GF-D8 (cell line): ENCODE measurements around the gene OXA1L.
"Not testable (repeated sequence)": the region's sequence is repeated elsewhere in the genome, so short reads cannot be mapped to it uniquely, and the experiment has no call there.

Experiments
- DNase-seq: peaks from one replicate; lab custom pipeline; 2025; lab: John Stamatoyannopoulos, UW

OXA1L gene

DNA sequence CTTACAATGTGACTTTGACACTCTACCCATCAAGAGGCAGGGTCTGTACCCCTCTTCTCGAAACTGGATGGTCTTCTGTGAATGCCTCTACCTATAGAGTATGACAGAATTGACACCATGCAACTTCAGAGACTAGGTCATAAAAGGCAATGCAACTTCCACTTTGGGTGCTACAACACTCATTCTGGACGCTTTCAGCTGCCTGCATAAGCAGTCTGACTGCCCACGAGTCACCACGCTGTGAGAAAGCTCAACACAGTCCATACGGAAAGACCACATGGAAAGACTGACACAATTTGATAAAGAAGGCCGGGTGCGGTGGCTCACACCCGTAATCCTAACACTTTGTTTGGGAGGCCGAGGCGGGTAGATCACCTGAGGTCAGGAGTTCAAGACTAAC, 33.9 kb downstream of the OXA1L start:
- DNase-seq = no peak

DNA sequence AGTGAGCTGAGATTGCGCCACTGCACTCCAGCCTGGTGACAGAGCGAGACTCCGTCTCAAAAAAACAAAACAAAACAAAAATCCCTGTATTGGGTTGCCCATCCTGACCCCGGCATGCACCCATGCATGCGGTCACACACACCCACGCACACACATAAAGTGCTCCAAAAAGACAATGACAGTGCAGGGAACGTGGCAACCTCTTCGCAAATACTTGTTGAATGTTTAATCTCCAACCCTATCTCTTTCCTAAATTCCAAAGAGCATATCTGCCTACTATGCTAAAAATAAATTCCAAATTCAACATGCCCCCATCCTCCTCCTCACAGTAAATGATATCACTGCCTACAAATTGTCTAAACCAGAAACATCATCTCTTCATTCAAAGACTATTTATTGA, 35.2 kb downstream of the OXA1L start:
- no peak for DNase-seq

DNA sequence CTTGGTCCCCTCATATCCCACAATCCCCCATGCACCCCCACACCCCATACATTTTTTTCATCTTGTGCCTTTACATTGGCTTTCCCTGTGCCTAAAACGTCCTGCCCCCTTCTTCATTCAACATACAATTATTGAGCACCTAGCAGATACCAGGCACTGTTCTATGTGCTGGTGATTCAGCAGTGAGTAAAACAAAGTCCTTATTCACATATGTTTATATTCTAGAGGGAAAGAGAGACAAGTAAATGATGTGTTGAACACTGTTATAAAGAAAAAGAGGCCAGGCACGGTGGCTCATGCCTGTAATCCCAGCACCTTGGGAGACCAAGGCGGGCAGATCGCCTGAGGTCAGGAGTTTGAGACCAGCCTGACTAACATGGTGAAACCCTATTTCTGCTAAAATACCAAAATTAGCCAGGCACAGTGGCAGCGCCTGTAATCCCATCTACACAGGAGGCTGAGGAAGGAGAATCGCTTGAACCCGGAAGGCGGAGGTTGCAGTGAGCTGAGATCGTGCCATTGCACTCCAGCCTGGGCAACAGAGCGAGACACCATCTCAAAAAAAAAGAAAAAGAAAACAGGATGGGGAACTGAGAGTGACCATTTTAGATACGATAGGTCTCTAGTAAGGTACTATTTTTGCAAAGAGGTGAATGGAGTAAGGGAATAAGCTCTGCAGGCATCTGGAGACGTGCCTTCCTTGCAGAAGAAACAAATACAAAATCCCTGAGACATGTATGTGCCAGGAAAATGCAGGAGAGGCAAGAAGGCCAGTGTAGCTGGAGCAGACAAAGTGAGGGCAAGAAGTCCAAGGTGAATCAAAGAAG, 36.6 kb downstream of the OXA1L start:
- DNase-seq = no peak

DNA sequence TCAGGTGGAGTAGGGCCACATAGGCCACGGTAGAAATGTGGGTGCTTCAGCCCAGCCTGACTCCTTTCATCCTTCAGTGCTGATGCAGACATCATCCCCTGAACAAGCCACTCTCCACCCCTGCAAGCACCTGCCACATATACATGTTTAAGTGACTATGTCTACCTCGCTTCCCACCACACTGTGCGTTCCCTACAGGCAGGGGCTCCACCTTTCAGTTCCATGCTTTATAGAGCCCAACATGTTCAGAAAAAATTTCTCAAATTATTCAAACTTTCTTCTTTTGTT, 37.1 kb downstream of the OXA1L start:
- no peak for DNase-seq

DNA sequence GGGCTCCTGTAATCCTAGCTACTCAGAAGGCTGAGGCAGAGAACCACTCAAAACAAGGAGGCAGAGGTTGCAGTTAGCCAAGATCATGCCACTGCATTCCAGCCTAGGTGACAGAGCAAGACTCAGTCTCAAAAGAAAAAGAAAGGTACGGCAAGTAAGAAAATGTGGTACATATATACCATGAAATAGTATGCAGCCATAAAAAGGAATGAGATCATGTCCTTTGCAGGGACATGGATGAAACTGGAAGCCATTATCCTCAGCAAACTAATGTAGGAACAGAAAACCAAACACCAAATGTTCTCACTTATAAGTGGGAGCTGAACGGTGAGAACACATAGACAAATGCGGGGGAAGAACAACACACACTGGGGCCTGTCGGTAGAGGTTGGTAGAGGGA, 38.7 kb downstream of the OXA1L start:
- not testable (repeated sequence) for DNase-seq

DNA sequence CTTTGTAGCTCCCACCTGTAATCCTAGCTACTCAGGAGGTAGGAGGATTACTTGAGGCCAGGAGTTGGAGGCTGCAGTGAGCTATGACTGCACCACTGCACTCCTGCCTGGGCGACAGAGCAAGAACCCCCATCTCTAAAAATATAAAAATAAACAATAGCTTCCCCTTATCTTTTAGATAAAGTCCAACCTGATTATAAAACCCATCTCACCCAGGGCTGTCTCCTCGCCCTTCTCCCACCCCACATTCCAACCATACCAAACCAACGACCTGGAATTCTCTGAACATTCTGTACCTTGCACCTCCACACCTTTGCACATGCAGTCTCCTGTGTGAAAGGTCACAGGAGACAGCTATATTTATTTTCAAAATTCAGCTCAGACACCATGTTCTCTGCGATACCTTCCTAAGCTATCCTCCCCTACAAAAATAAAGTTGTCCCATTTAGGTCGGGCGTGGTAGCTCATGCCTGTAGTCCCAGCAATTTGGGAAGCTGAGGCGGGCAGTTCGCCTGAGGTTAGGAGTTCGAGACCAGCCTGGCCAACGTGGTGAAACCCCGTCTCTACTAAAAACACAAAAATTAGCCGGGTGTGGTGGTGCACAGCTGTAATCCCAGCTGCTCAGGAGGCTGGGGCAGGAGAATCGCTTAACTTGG, 41.1 kb downstream of the OXA1L start:
- no peak for DNase-seq

DNA sequence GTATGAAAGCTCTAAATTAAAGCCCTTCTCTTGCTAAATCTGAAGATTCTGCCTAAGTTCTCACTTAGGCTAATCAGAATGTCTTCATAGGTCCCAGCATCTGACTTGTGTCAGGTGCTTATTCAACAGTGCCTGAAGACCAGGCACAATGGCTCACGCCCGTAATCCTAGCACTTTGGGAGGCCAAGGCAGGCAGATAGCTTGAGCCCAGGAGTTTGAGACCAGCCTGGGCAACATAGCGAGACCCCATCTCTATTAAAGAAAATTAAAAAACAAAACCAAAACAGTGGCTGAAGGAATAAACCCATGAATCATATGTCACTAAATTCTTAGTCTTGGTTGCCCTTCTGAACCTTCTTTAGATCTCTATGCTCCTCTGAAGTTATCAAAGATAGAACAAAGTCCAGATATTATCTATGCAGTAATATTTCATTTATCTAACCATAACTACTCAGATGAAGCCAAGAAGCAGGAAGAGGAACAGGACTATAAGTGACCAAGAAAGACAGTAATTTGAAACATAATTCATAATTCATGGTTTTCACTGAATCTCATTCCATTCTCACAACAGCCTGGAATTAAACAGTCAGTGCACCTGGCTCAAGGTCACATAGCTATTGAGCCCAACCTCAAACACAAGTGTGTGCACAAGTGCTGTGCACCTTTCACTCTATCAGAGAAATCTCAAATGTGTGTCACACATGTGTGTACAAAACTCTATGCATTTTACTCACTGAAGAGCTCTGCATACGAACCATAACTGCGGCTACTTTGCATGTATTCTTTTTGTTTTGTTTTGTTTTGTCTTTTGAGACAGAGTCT, 42.1 kb downstream of the OXA1L start:
- no peak for DNase-seq

DNA sequence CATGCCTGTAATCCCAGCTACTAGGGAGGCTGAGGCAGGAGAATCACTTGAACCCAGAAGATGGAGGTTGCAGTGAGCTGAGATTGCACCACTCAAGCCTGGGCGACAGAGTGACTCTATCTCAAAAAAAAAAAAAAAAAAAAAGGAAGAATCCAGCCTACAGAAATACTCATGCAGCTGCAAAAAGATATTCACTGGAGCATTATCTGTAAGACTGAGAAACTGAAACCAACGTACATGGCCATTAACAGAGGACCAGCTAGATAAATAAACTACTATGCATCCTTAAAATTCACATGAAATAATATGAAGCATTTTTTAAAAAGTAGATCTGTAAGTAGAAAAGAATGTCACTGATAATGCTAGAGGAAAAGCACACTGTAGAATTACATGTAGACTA, 45.2 kb downstream of the OXA1L start:
- no peak for DNase-seq

DNA sequence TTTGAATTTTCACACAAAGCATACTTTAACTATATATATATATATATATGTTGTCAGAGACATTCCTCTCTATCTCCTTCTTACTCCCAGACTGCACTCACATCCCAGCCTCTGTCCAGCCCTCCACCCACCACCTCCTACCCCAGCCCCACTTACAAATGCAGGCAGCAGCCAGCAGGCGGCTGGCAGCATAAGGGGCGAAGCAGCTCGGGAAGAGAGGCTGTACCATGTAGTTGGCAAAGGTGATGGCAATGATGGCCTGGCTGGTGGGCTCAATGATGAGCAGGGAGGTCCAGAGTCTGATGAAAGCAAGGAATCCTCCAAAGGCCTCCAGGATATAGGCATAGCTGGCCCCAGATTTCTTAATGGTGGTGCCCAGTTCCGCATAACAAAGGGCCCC, 46.3 kb downstream of the OXA1L start:
- no peak for DNase-seq

DNA sequence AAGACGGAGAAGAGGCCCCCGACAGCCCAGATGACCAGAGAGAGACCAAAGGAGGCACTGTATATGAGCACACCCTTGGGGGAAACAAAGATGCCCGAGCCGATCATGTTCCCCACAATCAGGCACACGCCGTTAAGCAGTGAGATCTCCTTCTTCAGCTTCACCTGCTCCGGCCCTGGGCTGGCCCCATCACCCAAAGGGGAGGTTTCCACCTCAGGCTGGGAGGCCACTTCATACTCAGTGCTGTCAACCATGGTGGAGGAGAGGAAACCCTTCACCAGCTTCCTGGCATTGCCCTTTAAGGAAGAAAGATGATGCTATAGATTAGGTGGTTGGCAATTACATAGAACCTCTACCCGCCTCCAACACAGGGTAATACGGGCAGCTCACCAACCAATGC, 46.7 kb downstream of the OXA1L start:
- DNase-seq = no peak

DNA sequence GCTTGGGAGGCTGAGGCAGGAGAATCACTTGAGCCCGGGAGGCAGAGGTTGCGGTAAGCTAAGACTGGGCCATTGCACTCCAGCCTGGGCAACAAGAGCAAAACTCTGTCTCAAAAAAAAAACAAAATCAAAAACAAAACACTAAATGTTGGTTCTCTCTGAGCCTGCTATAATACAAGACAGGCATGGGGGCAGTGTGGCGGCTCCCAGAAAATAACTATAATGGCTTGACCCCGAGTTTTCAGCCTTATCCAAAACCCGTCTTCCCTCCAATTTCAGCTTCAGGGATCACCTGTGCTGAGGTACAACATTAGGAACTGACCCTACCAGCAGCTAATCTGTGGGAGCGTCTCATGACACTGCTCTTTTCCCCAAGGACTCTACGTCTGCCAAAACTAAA, 47.9 kb downstream of the OXA1L start:
- DNase-seq = no peak

DNA sequence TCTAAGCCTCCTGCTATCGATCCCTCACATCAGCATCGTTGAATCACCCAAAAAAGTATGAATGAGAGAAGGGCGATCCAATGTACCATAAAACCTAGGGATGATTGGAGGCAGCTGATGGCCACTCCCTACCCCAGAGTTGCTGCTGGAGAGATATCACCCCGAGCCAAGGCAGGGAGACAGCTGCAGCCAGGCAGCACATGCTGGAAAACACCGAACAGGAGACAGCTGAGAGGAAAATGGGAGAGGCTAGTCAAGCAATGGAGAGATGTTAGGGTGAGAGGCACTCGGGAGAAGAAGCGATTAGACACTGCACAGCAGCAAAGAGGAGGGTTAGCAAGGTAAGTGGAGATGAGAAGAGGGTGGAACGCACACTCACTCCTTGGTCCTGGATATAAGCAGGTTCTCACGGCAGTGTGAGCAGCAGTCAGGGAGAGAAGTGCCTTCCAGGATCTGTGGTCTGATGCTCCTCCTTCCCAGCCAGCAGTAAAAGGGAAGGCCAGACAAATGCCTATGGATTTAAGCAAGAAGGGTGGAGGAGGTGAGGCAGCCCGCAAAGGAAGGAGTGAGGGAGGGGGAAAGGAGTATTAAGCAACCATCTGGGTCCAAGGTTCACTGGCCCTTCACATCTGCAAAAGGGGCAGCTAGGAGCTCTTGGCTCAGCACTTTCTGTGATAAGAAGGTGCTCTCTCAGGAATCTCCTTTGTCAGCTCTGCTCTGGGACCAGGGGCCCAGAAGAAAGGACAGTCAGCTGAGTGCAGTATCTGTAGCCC, 48.6 kb downstream of the OXA1L start, which contains the start of gene SLC7A7:
Gene SLC7A7, minus strand, starts transcription at position 495 of the 773 bp plus-strand sequence. CDS start 2,037 bp downstream, outside the sequence.
- DNase-seq = peak; percentile 73

DNA sequence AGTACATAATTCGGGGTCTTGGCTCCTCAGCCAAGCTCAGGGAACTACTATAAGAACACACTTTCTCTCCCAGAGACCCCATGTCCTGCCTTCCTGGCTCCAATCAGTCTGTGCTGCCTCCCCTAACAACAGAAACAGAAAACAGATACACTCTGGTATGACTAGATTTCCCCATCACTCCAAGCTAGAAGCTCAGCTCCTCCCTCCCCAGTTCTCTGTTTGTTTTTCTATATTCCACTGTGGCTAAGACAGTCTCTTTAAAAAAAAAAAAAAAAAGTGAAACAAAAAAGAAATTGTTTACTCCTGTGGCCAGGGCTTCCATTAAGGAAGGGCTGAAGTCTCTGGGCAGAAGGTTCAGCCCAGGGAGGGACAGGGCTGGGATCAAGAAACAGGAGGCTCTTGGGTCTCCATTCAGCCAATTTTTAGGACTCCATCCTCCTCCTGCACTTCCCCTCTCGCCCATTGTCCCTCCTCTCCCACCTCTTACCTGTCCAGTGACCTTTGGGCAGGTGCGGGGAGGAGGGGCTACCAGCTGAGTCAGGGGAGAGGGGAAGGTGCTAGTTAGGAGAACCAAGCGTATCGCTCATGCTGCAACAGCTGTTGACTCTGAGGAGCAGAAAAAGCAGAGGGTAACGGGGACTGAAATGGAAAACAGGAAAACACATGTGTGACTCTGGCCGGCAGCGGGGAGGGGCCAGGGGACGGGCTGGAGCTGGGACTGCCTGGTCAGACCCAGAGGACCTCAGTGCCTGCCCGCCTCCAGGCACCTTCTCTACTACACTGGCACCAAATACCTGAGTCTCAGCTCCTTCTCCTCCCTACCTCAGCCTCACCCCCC, 52.9 kb downstream of the OXA1L start:
- no peak for DNase-seq

DNA sequence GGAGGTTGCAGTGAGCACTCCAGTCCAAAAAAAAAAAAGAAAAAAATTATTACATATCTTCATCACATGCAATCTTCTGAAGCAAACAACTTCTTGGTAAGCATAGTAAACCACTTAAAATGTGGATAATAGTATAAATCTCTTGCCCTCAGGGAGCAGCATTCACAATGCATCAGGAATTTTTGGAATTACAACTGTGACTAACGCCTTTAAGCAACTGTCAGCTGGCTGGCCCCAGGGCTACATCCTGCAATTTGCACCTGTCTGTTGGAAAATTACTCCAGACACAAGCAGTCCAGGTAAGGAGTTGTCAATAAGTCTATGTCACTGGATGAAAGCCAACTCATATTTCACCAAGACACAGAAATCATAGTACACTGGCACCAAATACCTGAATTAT, 54.2 kb downstream of the OXA1L start:
- no peak for DNase-seq

DNA sequence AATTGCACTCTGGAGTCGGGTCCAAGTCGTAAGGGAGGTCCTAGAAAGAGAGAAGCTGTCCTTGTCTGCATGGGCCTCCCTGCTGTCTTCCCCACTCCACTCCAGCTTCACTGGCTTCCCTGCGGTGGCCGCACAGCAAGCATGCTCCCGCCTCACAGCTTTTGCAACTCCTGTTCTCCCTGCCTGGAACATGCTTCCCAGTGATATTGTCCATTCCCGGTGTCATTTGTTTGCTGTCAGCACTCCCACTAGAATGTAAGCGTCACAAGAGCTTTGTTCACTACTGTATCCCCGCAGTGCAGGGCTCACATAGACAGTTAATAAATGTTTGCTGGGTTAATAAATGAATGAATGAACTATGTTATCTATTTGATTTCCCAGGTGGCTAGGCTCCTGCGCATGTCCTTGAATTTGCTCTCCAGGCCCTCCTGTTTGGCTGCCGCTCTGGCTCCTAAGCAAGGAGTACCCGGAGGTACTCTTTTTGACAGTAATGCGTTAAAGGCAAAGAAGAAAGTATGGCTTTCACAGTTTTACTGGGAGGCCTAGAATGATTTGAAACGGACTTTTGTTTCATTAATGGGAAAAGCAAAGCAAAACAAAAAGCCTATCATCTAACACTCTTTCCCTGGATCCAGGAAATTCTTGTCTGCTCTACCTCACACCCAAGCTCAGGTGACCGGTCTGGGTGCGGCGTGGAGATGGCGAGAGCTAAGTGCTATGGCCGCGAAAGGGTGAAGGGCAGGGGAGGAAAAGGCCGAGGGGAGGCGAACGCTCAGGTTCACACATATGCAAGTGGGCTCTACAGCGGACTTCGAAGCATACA, 54.9 kb downstream of the OXA1L start:
- DNase-seq = no peak

DNA sequence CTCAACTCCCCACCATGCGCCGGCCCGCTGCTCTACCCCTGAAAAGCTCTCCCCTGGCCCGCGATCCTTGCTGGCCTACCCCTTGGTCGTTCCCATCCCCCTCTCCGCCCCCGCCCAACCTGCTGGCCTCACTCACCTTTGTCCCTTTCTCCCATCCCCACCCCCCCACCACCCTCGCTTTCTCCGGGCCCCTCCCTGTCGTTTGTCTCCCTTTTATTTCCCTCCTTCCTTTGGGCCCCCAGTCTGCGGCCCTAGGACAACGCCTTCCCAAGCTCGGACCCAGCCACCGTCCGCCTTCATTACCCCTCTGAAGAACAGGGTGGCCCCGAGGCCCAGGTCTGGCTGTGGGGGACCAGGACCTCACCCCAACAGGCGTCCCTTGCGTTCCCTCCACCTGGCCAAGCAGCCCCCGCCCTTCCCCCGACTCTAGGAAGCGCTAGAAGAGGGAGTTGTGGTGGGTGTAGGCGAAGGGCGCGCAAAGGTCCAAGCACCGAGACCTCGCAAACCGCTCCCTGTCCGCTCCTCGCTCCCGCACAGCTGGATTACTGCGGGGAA, 55.6 kb downstream of the OXA1L start:
- DNase-seq = no peak
